Bronchial epithelial cell (primary cell): ENCODE results near the gene DERA. TPM values are rescaled to one million over a fixed set of nuclear protein-coding genes. Genes with fewer than 3 reads are reported as not detected.

Experiments
- DNase-seq: peaks from one replicate; pipeline ENCODE4 v3.0.0-alpha.2; 2010; ENCODE audit warnings: low read depth
- FAIRE-seq: peaks from 2 replicates; lab custom pipeline; 2011; peaks lifted over from hg19 to GRCh38; lab: Jason Lieb, UNC
- H3K27me3 ChIP-seq: 2 replicates; pipeline ENCODE4 v1.5.1; 2011; ENCODE audit warnings: low read length; ENCODE audit not compliant: control insufficient read depth, insufficient read depth
- H3K36me3 ChIP-seq: 2 replicates; pipeline ENCODE4 v1.5.1; 2011; ENCODE audit warnings: low read length; ENCODE audit not compliant: control insufficient read depth, insufficient read depth
- H3K4me3 ChIP-seq: 2 replicates; pipeline ENCODE4 v1.5.1; 2011; ENCODE audit warnings: mild to moderate bottlenecking, low read depth, low read length, control low read depth
- CTCF ChIP-seq: IDR thresholded peaks from 2 replicates; pipeline ENCODE4 v1.5.1; 2011; ENCODE audit warnings: mild to moderate bottlenecking, moderate library complexity, low read length, control low read depth, inconsistent platforms; ENCODE audit not compliant: insufficient read depth, severe bottlenecking
- total RNA-seq: library from RNA; depleted of rRNA; stranded (reverse); fragments of >200 nt; gene quantifications from 2 replicates; pipeline ENCODE4 v1.2.1, GENCODE V29; 2014

DERA gene
- total RNA-seq, 1 donor from 2014 or later = 58.4 TPM

DNA sequence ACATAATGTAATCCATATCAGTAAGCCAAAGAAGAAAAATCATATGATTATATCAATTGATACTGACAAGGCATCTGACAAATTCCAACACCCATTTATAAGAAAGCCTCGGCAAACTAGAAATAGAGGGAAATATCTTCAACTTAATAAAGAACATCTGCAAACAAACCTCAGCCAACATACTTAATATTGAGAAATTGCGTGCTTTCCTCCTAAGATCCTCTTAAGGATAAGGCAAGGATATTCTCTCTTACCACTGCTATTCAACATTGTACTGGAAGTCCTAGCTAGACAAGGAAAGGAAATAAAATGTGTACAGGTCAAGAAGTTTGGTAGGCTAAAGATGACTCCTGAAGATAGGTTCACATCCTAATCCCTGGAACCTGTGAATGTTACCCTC lies 115.9 kb downstream of the DERA start:
- H3K36me3 ChIP-seq = peaks cover 2% of the 10 kb centered on the region
- DNase-seq (no peak), FAIRE-seq (no peak)
- H3K27me3 ChIP-seq = no peaks in the 10 kb centered on the region
- H3K4me3 ChIP-seq = no peak overlapping the region
- no peak for TF ChIP-seq CTCF

DNA sequence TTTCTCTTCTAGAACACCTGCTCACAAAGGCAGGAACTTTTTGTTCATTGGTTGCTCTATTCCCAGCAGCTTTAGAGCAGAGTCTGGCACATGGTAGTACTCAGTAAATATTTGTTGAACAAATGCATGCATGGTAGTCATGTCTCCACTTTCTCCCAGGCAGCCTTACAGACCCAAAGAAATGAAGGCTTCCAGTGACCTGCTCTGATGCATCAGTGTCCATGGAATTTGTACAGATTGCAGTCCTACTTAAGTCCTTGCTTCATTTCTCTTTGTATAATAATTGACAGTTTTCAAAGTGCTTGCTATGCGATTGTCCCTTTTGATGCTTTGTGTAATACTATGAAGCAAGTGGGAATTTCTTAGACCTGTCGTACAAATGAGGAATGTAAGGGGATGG lies 119.6 kb downstream of the DERA start:
- no peak for FAIRE-seq
- H3K4me3 ChIP-seq = no peak overlapping the region
- no peak for TF ChIP-seq CTCF
- no peak for DNase-seq
- H3K36me3 ChIP-seq = no peaks in the 10 kb centered on the region
- no peaks in the 10 kb centered on the region for H3K27me3 ChIP-seq

- Histone ChIP-seq H3K36me3 (peaks cover 2% of the 10 kb centered on the region), H3K27me3 (no peaks in the 10 kb centered on the region), H3K4me3 (no peak overlapping the region)
- no peak for DNase-seq
- TF ChIP-seq CTCF = no peak
- FAIRE-seq = no peak
Observed at GRCh38 chr12:16034136-16034817, 123.1 kb downstream of the DERA start.

DNA sequence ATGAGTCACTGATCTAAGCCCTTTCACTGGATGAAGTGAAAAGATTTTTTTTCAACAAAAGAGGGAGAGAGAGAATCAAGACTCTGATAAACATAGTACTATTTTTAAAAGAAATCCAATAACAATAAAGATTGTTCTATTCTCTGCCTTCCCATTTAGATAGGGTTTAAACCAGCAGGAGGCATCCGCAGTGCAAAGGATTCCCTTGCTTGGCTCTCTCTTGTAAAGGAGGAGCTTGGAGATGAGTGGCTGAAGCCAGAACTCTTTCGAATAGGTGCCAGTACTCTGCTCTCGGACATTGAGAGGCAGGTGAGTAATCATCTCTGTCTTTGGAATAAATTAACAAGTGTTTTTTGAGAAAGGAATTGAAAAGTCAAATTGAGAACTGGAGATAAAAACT lies 124.9 kb downstream of the DERA start:
- no peak for TF ChIP-seq CTCF
- H3K4me3 ChIP-seq = no peak overlapping the region
- FAIRE-seq = no peak

DNA sequence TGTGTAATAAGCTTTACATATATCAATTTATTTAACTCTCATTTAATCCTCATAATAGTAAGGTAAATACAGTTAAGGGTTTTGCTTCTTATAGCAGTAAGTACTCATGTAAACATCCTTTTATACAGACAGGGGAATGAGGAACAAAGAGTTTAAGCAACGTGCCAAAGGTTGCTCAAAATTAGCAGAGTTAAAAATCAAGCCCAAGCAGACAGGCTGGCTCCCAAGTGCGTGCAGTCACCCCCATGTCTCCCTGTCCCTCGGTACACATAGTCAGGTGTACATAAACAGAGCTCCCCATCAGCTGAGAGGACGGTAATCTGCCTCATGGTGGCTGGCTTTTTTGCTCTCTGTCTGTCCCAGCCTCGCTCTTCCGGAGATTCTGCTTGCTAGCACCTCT lies 126.4 kb downstream of the DERA start:
- peak; percentile 18 for FAIRE-seq
- DNase-seq = no peak
- TF ChIP-seq CTCF = no peak
- Histone ChIP-seq H3K4me3 (no peak overlapping the region), H3K27me3 (no peaks in the 10 kb centered on the region), H3K36me3 (peaks cover 2% of the 10 kb centered on the region)

More for the DNA sequence above, 124.9 kb downstream of the DERA start:
- no peaks in the 10 kb centered on the region for H3K27me3 ChIP-seq
- no peak for DNase-seq
- peaks cover 2% of the 10 kb centered on the region for H3K36me3 ChIP-seq

- H3K27me3 ChIP-seq = no peaks in the 10 kb centered on the region
- H3K36me3 ChIP-seq = no peaks in the 10 kb centered on the region
- TF ChIP-seq CTCF = no peak
- FAIRE-seq (no peak), DNase-seq (no peak)
- no peak overlapping the region for H3K4me3 ChIP-seq
Observed at GRCh38 chr12:16043480-16043879, 132.3 kb downstream of the DERA start.
